Lower leg skin (tissue), 3 donors: ENCODE results near the gene IL1RAPL1.

Source experiments
- CTCF ChIP-seq, 3 donors: fragments of 450-650 bp; IDR thresholded peaks; one replicate each; pipeline ENCODE4 v1.5.1; 2016; ENCODE audit warnings: antibody characterized with exemption in 3 of 3, mild to moderate bottlenecking in 3 of 3, moderate library complexity in 2 of 3
- POLR2A ChIP-seq, 2 donors: fragments of 450-650 bp; IDR thresholded peaks; one replicate each; pipeline ENCODE4 v1.6.1; 2016 to 2017; ENCODE audit warnings: antibody characterized with exemption in 2 of 2, mild to moderate bottlenecking in 1 of 2, moderate library complexity in 1 of 2

DNA sequence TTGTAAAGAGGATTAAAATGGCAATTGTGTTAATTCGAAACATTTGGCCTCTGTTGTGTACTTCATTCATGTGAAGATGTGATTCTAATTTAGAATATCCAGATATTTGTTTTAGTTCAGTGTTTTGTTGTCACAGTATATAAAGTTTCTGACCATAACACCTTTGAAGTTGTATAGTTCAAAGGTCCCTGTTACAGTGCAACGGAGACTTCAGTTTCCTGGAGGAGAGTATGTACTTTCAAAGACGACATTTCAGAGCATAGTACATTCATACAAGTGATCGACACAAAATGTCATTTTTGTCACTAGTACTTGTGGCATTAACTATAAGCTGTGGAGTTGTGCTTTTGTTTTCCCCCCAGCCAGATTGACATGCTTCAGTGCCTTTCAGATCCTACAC, 1255.3 kb downstream of the IL1RAPL1 start:
- TF ChIP-seq POLR2A (IDR thresholded peaks at IDR 0.05): no peak
- no peak for TF ChIP-seq CTCF (IDR thresholded peaks at IDR 0.05)
